ENCODE data around the gene CSF1R. TPM values are rescaled to one million over a fixed set of nuclear protein-coding genes. Genes with fewer than 3 reads are reported as not detected.
A peak's percentile ranks its signal among the peaks of the same experiment; 100 is the strongest.

CSF1R gene
- total and polyA plus RNA-seq, 8 donors, result 3.0 to 235 (median 25.2) TPM

- peak; percentile 25 for DNase-seq
- intact Hi-C loops (cut with DNase I; ENCODE audit: low total_unique reads), result no loop called here
- peaks cover 0 to 27% (median 26%) of the 10 kb centered on the region in 4 donors for H3K36me3 ChIP-seq
- WGBS, 5 donors, result 62 to 76% (median 66%) methylated on average over 17 to 18 of the region's 18 CpGs
- TF ChIP-seq POLR2AphosphoS5 (IDR thresholded peaks at IDR 0.05) (no peak), POLR2A (IDR thresholded peaks at IDR 0.05) (no peak), EP300 (IDR thresholded peaks at IDR 0.05) (no peak), CTCF (IDR thresholded peaks at IDR 0.05) (no peak)
- peak overlapping the region in 3 of 5 donors; percentile 35 to 42 (median 39) for H3K27ac ChIP-seq
- H3K9me3 ChIP-seq, result no peaks in the 10 kb centered on the region
- no peaks in the 10 kb centered on the region for H3K27me3 ChIP-seq
- peaks cover 0 to 16% (median 7%) of the 10 kb centered on the region in 4 donors for H3K4me1 ChIP-seq
- H3K4me3 ChIP-seq, result no peak overlapping the region
Observed at GRCh38 chr5:150113047-150113744, 26.8 kb upstream of the CSF1R start.

GRCh38 chr5:150112201-150113046 lies 26.1 kb upstream of the CSF1R start:
- H3K4me1 ChIP-seq, result peaks cover 0 to 16% (median 7%) of the 10 kb centered on the region in 4 donors
- H3K9me3 ChIP-seq, result no peaks in the 10 kb centered on the region
- intact Hi-C loops (cut with DNase I; ENCODE audit: low total_unique reads), result no loop called here
- TF ChIP-seq POLR2AphosphoS5 (IDR thresholded peaks at IDR 0.05) (no peak), POLR2A (IDR thresholded peaks at IDR 0.05) (no peak), EP300 (IDR thresholded peaks at IDR 0.05) (no peak), CTCF (IDR thresholded peaks at IDR 0.05) (no peak)
- 55 to 81% (median 66%) methylated on average over 6 of the region's 6 CpGs for WGBS, 5 donors
- peak; percentile 24 to 38 for DNase-seq
- peak overlapping the region in 3 of 5 donors; percentile 35 to 42 (median 39) for H3K27ac ChIP-seq
- peaks cover 0 to 20% (median 19%) of the 10 kb centered on the region in 4 donors for H3K36me3 ChIP-seq
- no peaks in the 10 kb centered on the region for H3K27me3 ChIP-seq
- H3K4me3 ChIP-seq, result no peak overlapping the region

- no peaks in the 10 kb centered on the region for H3K9me3 ChIP-seq
- intact Hi-C loops (cut with DNase I; ENCODE audit: low total_unique reads), result no loop called here
- no peak overlapping the region for H3K4me3 ChIP-seq
- H3K36me3 ChIP-seq, result peaks cover 0 to 8% (median 8%) of the 10 kb centered on the region in 4 donors
- TF ChIP-seq POLR2AphosphoS5 (IDR thresholded peaks at IDR 0.05) (no peak), POLR2A (IDR thresholded peaks at IDR 0.05) (no peak), CTCF (IDR thresholded peaks at IDR 0.05) (no peak), EP300 (IDR thresholded peaks at IDR 0.05) (no peak)
- no peak overlapping the region for H3K27ac ChIP-seq
- 83 to 90% (median 87%) methylated on average over 8 of the region's 8 CpGs for WGBS, 5 donors
- DNase-seq, result peak in 1 of 2 donors; percentile 5
- H3K4me1 ChIP-seq, result peaks cover 0 to 16% (median 7%) of the 10 kb centered on the region in 4 donors
- no peaks in the 10 kb centered on the region for H3K27me3 ChIP-seq
Observed at GRCh38 chr5:150111122-150111521, 24.8 kb upstream of the CSF1R start.

GRCh38 chr5:150109921-150110320 lies 23.6 kb upstream of the CSF1R start:
- peak in 1 of 2 donors; percentile 3 for DNase-seq
- Histone ChIP-seq H3K27me3 (no peaks in the 10 kb centered on the region), H3K4me1 (peaks cover 0 to 16% (median 7%) of the 10 kb centered on the region in 4 donors), H3K27ac (no peak overlapping the region), H3K36me3 (no peaks in the 10 kb centered on the region), H3K4me3 (no peak overlapping the region), H3K9me3 (no peaks in the 10 kb centered on the region)
- intact Hi-C loops (cut with DNase I; ENCODE audit: low total_unique reads), result no loop called here
- TF ChIP-seq CTCF (IDR thresholded peaks at IDR 0.05), result no peak
- TF ChIP-seq POLR2A (IDR thresholded peaks at IDR 0.05), result no peak
- no peak for TF ChIP-seq EP300 (IDR thresholded peaks at IDR 0.05)
- no peak for TF ChIP-seq POLR2AphosphoS5 (IDR thresholded peaks at IDR 0.05)
- 49 to 66% (median 59%) methylated on average over 4 of the region's 4 CpGs for WGBS, 5 donors

All from stomach (tissue), 9 donors.